ENCODE results near the gene SPATA46. TPM values are rescaled to one million over a fixed set of nuclear protein-coding genes. Genes with fewer than 3 reads are reported as not detected.

SPATA46 gene
- total and polyA plus RNA-seq, 2 donors (not counting 1 experiment from before 2014, with no cell fraction given): not detected

- 100% methylated on average over 1 of the region's 5 CpGs for WGBS (ENCODE audit: insufficient coverage)
- ChIA-PET POLR2A (no interaction called here), CTCF (no interaction called here)
- Mint-ChIP-seq H3K9me3 (ENCODE audit: insufficient read depth) (no peaks in the 10 kb centered on the region), H3K4me1 (no peaks in the 10 kb centered on the region), H3K4me3 (no peak overlapping the region), H3K27ac (no peak overlapping the region), H3K27me3 (peaks cover 30% of the 10 kb centered on the region)
- Histone ChIP-seq H3K9ac (ENCODE audit: low read length) (no peak overlapping the region), H3K4me2 (replicated peaks; ENCODE audit: low read depth, low read length, poor library complexity, severe bottlenecking) (no peak overlapping the region), H3K4me3 (ENCODE audit: control extremely low read depth in 1 of 5, extremely low read depth in 1 of 5, insufficient read depth in 1 of 5, low read depth in 2 of 5, low read length in 4 of 5) (no peak overlapping the region), H4K20me1 (ENCODE audit: control insufficient read depth, insufficient read depth, low read length, poor library complexity, severe bottlenecking) (no peaks in the 10 kb centered on the region), H2AFZ (ENCODE audit: insufficient read depth, low read depth, low read length, poor library complexity, severe bottlenecking) (no peak overlapping the region), H3K79me2 (ENCODE audit: control insufficient read depth, insufficient read depth, low read length) (no peaks in the 10 kb centered on the region), H3K36me3 (replicated peaks in 1 of 2; ENCODE audit: control extremely low read depth in 1 of 2, control insufficient read depth in 1 of 2, extremely low read depth in 1 of 2, insufficient read depth in 2 of 2, low read length in 1 of 2) (no peaks in the 10 kb centered on the region), H3K27ac (ENCODE audit: low read length in 2 of 2) (no peak overlapping the region), H3K9me3 (ENCODE audit: control extremely low read depth in 1 of 3, control insufficient read depth in 2 of 3, insufficient read depth in 1 of 3, low read length in 2 of 3) (no peaks in the 10 kb centered on the region), H3K27me3 (replicated peaks in 1 of 4; ENCODE audit: control extremely low read depth in 1 of 4, control insufficient read depth in 3 of 4, insufficient read depth in 4 of 4, low read length in 3 of 4) (no peaks in the 10 kb centered on the region), H3K4me1 (ENCODE audit: control insufficient read depth in 2 of 2, insufficient read depth in 2 of 2, low read length in 2 of 2) (no peaks in the 10 kb centered on the region)
- intact Hi-C loops (cut with micrococcal nuclease): no loop called here
- TF ChIP-seq EZH2 (IDR thresholded peaks at IDR 0.05; ENCODE audit: borderline replicate concordance, insufficient read depth, low read depth, low read length, poor library complexity, severe bottlenecking): no peak
- TF ChIP-seq, protein P1, sequence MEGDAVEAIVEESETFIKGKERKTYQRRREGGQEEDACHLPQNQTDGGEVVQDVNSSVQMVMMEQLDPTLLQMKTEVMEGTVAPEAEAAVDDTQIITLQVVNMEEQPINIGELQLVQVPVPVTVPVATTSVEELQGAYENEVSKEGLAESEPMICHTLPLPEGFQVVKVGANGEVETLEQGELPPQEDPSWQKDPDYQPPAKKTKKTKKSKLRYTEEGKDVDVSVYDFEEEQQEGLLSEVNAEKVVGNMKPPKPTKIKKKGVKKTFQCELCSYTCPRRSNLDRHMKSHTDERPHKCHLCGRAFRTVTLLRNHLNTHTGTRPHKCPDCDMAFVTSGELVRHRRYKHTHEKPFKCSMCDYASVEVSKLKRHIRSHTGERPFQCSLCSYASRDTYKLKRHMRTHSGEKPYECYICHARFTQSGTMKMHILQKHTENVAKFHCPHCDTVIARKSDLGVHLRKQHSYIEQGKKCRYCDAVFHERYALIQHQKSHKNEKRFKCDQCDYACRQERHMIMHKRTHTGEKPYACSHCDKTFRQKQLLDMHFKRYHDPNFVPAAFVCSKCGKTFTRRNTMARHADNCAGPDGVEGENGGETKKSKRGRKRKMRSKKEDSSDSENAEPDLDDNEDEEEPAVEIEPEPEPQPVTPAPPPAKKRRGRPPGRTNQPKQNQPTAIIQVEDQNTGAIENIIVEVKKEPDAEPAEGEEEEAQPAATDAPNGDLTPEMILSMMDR (IDR thresholded peaks at IDR 0.05): no peak
- DNase-seq: no peak
- no peak for ATAC-seq (ENCODE audit: low read depth)
These were observed 28.0 kb upstream of the SPATA46 start for GRCh38 chr1:162404550-162405160.

- Histone ChIP-seq H3K79me2 (ENCODE audit: control insufficient read depth, insufficient read depth, low read length) (no peaks in the 10 kb centered on the region), H3K9me3 (ENCODE audit: control extremely low read depth in 1 of 3, control insufficient read depth in 2 of 3, insufficient read depth in 1 of 3, low read length in 2 of 3) (no peaks in the 10 kb centered on the region), H2AFZ (ENCODE audit: insufficient read depth, low read depth, low read length, poor library complexity, severe bottlenecking) (no peak overlapping the region), H4K20me1 (ENCODE audit: control insufficient read depth, insufficient read depth, low read length, poor library complexity, severe bottlenecking) (no peaks in the 10 kb centered on the region), H3K36me3 (replicated peaks in 1 of 2; ENCODE audit: control extremely low read depth in 1 of 2, control insufficient read depth in 1 of 2, extremely low read depth in 1 of 2, insufficient read depth in 2 of 2, low read length in 1 of 2) (no peaks in the 10 kb centered on the region), H3K4me2 (replicated peaks; ENCODE audit: low read depth, low read length, poor library complexity, severe bottlenecking) (no peak overlapping the region), H3K27me3 (replicated peaks in 1 of 4; ENCODE audit: control extremely low read depth in 1 of 4, control insufficient read depth in 3 of 4, insufficient read depth in 4 of 4, low read length in 3 of 4) (peaks cover 0 to 8% (median 2%) of the 10 kb centered on the region in 4 experiments), H3K27ac (ENCODE audit: low read length in 2 of 2) (no peak overlapping the region), H3K4me1 (ENCODE audit: control insufficient read depth in 2 of 2, insufficient read depth in 2 of 2, low read length in 2 of 2) (no peaks in the 10 kb centered on the region), H3K9ac (ENCODE audit: low read length) (no peak overlapping the region), H3K4me3 (ENCODE audit: control extremely low read depth in 1 of 5, extremely low read depth in 1 of 5, insufficient read depth in 1 of 5, low read depth in 2 of 5, low read length in 4 of 5) (no peak overlapping the region)
- H3K27me3 Mint-ChIP-seq: peaks cover 50% of the 10 kb centered on the region
- H3K4me3 Mint-ChIP-seq: no peak overlapping the region
- ChIA-PET POLR2A (no interaction called here), CTCF (no interaction called here)
- WGBS (ENCODE audit: insufficient coverage): 98% methylated on average over 8 of the region's 10 CpGs
- H3K4me1 Mint-ChIP-seq: no peaks in the 10 kb centered on the region
- no peaks in the 10 kb centered on the region for H3K9me3 Mint-ChIP-seq (ENCODE audit: insufficient read depth)
- DNase-seq (no peak), ATAC-seq (ENCODE audit: low read depth) (no peak)
- intact Hi-C loops (cut with micrococcal nuclease): no loop called here
- H3K27ac Mint-ChIP-seq: no peak overlapping the region
- no peak for TF ChIP-seq EZH2 (IDR thresholded peaks at IDR 0.05; ENCODE audit: borderline replicate concordance, insufficient read depth, low read depth, low read length, poor library complexity, severe bottlenecking)
- TF ChIP-seq, protein P1 (IDR thresholded peaks at IDR 0.05): no peak
These were observed 24.2 kb upstream of the SPATA46 start for GRCh38 chr1:162400790-162401355.

Data from B cell (primary cell).